Hematopoietic multipotent progenitor cell treated with erythropoietin and hydrocortisone succinate and interleukin-3 and kit ligand, for 17 days (in vitro differentiated cells): ENCODE measurements around the gene AHCYL1.

Experiments
- DNase-seq: peaks from one replicate; pipeline ENCODE4 v3.0.0-alpha.2; 2015; ENCODE audit warnings: low spot score

Gene AHCYL1

GRCh38 chr1:109976762-109977161 lies 7.8 kb upstream of the AHCYL1 start:
- no peak for DNase-seq

GRCh38 chr1:109977225-109977624 lies 7.3 kb upstream of the AHCYL1 start:
- DNase-seq: no peak

- DNase-seq: no peak
Measured at GRCh38 chr1:109977657-109978378, 6.7 kb upstream of the AHCYL1 start.

- DNase-seq: no peak
Measured at GRCh38 chr1:109978761-109979488, 5.6 kb upstream of the AHCYL1 start.

GRCh38 chr1:109979489-109980091 lies 5.0 kb upstream of the AHCYL1 start:
- no peak for DNase-seq

GRCh38 chr1:109980324-109981003 lies 4.1 kb upstream of the AHCYL1 start:
- DNase-seq: no peak

GRCh38 chr1:109981004-109981335 lies 3.6 kb upstream of the AHCYL1 start:
- DNase-seq: no peak

- no peak for DNase-seq
Measured at GRCh38 chr1:109983380-109984189, 980 bp upstream of the AHCYL1 start.

- no peak for DNase-seq
Measured at GRCh38 chr1:109984190-109984455, 442 bp upstream of the AHCYL1 start.

GRCh38 chr1:109985247-109986053 lies 885 bp downstream of the AHCYL1 start:
- peak; percentile 27 for DNase-seq

- no peak for DNase-seq
Measured at GRCh38 chr1:109986054-109986444, 1.5 kb downstream of the AHCYL1 start.

- DNase-seq: no peak
Measured at GRCh38 chr1:109988349-109988914, 3.9 kb downstream of the AHCYL1 start.

- no peak for DNase-seq
Measured at GRCh38 chr1:109989506-109990301, 5.1 kb downstream of the AHCYL1 start.

GRCh38 chr1:109990302-109990653 lies 5.7 kb downstream of the AHCYL1 start:
- no peak for DNase-seq

- DNase-seq: no peak
Measured at GRCh38 chr1:109991400-109991925, 6.9 kb downstream of the AHCYL1 start.

- no peak for DNase-seq
Measured at GRCh38 chr1:109993885-109994284, 9.3 kb downstream of the AHCYL1 start.

- no peak for DNase-seq
Measured at GRCh38 chr1:109994654-109995053, 10.1 kb downstream of the AHCYL1 start.

- DNase-seq: no peak
Measured at GRCh38 chr1:109995536-109995935, 11.0 kb downstream of the AHCYL1 start.

GRCh38 chr1:109996476-109996875 lies 11.9 kb downstream of the AHCYL1 start:
- no peak for DNase-seq
